ENCODE measurements around the gene PTPRO. TPM values are rescaled to one million over a fixed set of nuclear protein-coding genes. Genes with fewer than 3 reads are reported as not detected.

The PTPRO gene
- total RNA-seq, 2 experiments from 2014 or later = 1.1 to 2.6 TPM

DNA sequence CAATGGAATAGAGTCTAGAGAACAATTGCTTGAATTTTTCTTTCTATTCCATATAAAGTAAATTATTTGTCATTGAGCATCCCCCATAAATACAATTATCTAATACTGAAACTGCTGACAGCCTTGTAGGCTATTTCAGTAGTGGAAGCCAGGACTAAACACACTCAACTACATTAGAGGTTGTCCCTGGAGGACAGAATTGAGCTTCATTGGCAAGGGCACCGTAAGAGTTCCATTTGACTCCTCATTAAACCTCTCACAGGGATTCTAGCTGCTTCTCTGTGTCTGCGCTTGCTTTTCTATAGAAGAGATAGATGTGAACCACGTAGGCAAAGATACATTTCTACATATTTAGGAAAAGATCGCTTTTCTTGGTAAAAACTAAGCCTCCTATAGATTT lies 3.5 kb upstream of the PTPRO start:
- ChIA-PET POLR2A (no interaction called here), CTCF (no interaction called here)
- no peaks in the 10 kb centered on the region for H3K36me3 Mint-ChIP-seq (ENCODE audit: low read depth)
- ATAC-seq = no peak
- no peak overlapping the region for H3K4me3 Mint-ChIP-seq
- DNase-seq = no peak
- no peak overlapping the region for H3K27ac Mint-ChIP-seq
- H3K9me3 Mint-ChIP-seq (ENCODE audit: insufficient read depth) = no peaks in the 10 kb centered on the region
- H3K4me1 Mint-ChIP-seq (ENCODE audit: low read depth) = no peaks in the 10 kb centered on the region
- H3K27me3 Mint-ChIP-seq (ENCODE audit: low read depth) = peaks cover 18% of the 10 kb centered on the region

DNA sequence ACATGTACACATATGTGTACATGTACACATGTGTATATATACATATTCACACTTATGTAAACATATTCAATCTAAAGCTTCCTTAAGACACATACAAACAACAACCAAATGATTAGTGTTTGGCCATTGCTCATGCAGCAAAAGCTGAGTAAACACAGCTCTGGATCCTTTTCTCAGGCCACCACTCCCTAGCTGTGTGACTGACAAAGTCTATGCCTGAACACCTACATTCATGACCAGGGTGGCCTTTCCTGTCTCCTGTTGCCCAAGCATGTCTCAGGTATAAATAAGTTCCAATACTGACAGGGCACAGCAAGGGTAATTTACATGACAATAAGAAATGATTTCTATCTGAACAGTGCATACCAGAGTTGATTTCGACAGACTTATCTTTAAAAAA lies 1.4 kb upstream of the PTPRO start:
- Mint-ChIP-seq H3K27me3 (ENCODE audit: low read depth) (peaks cover 24% of the 10 kb centered on the region), H3K4me3 (no peak overlapping the region), H3K27ac (no peak overlapping the region), H3K9me3 (ENCODE audit: insufficient read depth) (no peaks in the 10 kb centered on the region), H3K4me1 (ENCODE audit: low read depth) (no peaks in the 10 kb centered on the region), H3K36me3 (ENCODE audit: low read depth) (no peaks in the 10 kb centered on the region)
- no peak for ATAC-seq
- no peak for DNase-seq
- ChIA-PET CTCF (no interaction called here), POLR2A (no interaction called here)

DNA sequence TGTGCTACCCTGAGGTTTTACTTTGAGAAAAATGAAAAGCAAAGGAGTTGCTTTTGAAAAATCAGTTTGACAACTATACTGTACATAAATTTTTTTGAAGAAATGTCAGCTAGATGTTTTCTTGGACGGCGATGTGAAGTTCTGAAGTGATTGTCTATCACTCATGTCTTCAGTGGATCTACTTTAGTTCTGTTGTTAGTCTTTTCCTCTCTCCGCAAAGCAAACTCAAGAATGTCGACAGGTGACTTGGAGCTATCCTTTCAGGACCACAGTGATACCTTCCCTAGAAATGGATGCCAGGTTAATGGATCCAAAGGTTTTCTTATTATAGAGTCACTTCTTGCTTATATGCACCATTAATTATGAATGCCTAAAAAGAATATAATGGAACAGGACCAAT lies 1.2 kb downstream of the PTPRO start:
- Mint-ChIP-seq H3K27ac (no peak overlapping the region), H3K27me3 (ENCODE audit: low read depth) (peaks cover 30% of the 10 kb centered on the region), H3K36me3 (ENCODE audit: low read depth) (no peaks in the 10 kb centered on the region), H3K4me1 (ENCODE audit: low read depth) (no peaks in the 10 kb centered on the region), H3K9me3 (ENCODE audit: insufficient read depth) (no peaks in the 10 kb centered on the region), H3K4me3 (no peak overlapping the region)
- ChIA-PET CTCF (no interaction called here), POLR2A (no interaction called here)
- ATAC-seq = no peak
- no peak for DNase-seq

DNA sequence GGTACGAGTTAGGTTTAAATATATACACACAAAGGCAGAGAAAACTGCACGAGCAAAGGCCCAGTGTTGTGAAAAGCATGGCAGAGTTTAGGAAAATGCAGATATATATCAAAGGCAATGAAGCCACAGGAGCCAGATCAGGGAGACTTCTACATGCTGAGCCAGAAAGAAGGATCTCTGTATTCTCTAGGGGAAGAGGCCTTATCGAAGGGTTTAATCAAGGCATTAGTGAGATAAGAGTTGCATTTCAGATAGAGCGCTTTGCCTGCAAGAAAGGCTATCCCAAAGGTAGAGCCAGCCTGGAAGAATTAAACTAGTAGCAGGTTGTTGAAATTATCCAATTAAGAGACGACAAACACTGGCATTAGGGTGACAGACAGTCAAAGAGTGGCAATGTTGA lies 7.6 kb downstream of the PTPRO start:
- no peak overlapping the region for H3K27ac Mint-ChIP-seq
- no peak overlapping the region for H3K4me3 Mint-ChIP-seq
- H3K4me1 Mint-ChIP-seq (ENCODE audit: low read depth) = no peaks in the 10 kb centered on the region
- no peak for DNase-seq
- ChIA-PET CTCF (no interaction called here), POLR2A (no interaction called here)
- no peak for ATAC-seq
- H3K9me3 Mint-ChIP-seq (ENCODE audit: insufficient read depth) = no peaks in the 10 kb centered on the region
- no peaks in the 10 kb centered on the region for H3K36me3 Mint-ChIP-seq (ENCODE audit: low read depth)
- peaks cover 12% of the 10 kb centered on the region for H3K27me3 Mint-ChIP-seq (ENCODE audit: low read depth)

DNA sequence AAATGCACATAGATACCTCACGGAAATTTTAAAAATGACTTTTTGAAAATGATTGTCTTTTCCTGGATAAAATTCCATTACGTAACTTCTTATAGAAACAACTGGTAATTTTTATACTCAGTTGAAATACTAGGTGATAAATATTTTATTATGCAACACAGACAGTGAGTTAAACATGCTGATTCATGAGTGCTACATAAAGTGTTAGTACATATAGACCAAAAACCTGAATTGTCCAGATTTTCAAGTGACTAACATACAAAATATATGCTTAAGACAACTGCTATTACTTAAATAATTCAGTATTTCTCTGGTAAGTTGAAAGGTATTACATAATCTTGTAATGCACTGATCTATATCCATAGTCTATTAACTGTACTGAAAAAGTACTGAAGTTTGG lies 11.9 kb downstream of the PTPRO start:
- H3K9me3 Mint-ChIP-seq (ENCODE audit: insufficient read depth) = no peaks in the 10 kb centered on the region
- ATAC-seq = no peak
- H3K4me3 Mint-ChIP-seq = no peak overlapping the region
- peaks cover 12% of the 10 kb centered on the region for H3K27me3 Mint-ChIP-seq (ENCODE audit: low read depth)
- no peak for DNase-seq
- ChIA-PET POLR2A (no interaction called here), CTCF (no interaction called here)
- H3K36me3 Mint-ChIP-seq (ENCODE audit: low read depth) = no peaks in the 10 kb centered on the region
- H3K4me1 Mint-ChIP-seq (ENCODE audit: low read depth) = no peaks in the 10 kb centered on the region
- H3K27ac Mint-ChIP-seq = no peak overlapping the region

DNA sequence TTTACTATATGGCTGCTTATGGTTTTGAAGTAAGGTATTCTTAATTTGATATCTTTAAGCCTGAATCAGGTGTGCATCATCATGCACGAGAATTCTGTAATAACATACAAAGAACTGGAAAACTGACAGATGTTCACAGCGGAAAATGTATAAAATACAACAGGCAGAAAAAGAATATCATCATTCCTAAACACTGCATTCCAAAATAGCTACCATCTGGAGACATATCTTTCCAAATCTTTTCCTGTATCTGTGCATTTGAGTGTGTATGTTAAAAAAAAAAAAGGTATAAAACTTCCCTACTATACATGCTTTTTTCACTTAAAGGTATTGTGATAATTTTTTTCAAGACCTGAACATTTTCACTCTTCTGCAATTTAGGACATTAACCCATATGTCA lies 13.7 kb downstream of the PTPRO start:
- no peaks in the 10 kb centered on the region for H3K36me3 Mint-ChIP-seq (ENCODE audit: low read depth)
- H3K27me3 Mint-ChIP-seq (ENCODE audit: low read depth) = peaks cover 19% of the 10 kb centered on the region
- no peak overlapping the region for H3K4me3 Mint-ChIP-seq

DNA sequence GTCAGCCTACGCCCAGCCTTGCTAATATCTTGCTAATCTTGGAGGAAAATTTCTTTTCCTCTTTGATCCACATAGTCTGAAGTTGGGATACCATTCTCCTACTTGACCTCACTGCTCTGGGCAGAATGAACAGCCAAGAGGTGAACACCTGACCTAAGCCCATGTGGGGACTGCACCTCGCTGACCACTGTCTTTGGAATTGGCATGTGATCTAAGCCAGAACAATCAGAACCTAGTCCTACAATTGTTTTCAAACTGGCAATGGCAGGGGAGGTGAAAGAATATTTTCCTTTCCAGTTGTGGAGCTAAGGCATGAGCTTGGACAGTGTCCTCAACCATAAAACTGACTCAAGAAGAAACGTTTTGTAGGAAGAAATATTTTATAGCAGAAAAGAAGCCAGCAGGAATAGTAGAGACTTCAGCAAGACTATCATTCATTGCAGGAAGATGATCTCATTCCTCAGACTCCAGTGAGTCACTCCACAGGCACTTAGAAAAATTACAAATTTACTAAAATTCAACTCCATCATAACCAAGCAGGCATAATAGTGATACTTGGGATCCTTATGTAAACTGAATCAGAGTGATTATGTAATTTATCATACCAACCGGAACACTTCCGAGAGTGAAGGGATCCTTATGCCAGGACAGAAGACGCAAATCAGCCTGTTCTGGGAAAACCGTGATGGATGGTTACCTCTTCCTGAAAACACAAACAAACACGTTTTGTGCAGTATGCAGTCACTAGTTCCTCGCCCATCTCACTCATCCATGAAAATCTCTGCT lies 14.7 kb downstream of the PTPRO start:
- Mint-ChIP-seq H3K36me3 (ENCODE audit: low read depth) (no peaks in the 10 kb centered on the region), H3K4me1 (ENCODE audit: low read depth) (no peaks in the 10 kb centered on the region), H3K27ac (no peak overlapping the region), H3K4me3 (no peak overlapping the region), H3K27me3 (ENCODE audit: low read depth) (peaks cover 19% of the 10 kb centered on the region), H3K9me3 (ENCODE audit: insufficient read depth) (no peaks in the 10 kb centered on the region)
- ChIA-PET POLR2A (no interaction called here), CTCF (no interaction called here)
- DNase-seq (no peak), ATAC-seq (no peak)

More for the DNA sequence above, 13.7 kb downstream of the PTPRO start:
- POLR2A ChIA-PET = no interaction called here
- no peak for DNase-seq
- Mint-ChIP-seq H3K4me1 (ENCODE audit: low read depth) (no peaks in the 10 kb centered on the region), H3K27ac (no peak overlapping the region), H3K9me3 (ENCODE audit: insufficient read depth) (no peaks in the 10 kb centered on the region)
- CTCF ChIA-PET = no interaction called here
- no peak for ATAC-seq

DNA sequence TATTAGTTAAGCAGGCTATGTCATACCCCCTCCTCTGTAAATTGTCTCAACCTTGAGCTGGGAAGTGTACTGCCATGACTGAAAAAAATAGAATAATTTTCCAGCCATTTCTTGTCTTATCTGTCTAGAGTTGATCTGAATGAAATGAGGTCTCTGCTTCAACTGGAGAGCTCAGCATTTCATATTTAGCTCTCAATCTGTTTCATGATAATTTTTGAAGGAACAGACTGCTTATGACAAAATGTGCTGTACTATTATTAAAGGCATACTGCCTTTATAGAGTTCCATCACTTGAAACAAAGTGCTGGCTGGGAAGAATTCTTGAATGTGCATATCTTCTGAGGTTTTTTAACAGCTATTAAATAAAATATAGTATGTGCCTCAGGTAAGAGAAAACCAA lies 19.1 kb downstream of the PTPRO start:
- CTCF ChIA-PET = interaction anchor here (0.6 to 1.2 kb wide), 2 partner anchors 191 to 493 kb away, joined by 3 read pairs; no protein-coding TSS in a partner anchor
- POLR2A ChIA-PET = no interaction called here
- peaks cover 13% of the 10 kb centered on the region for H3K27me3 Mint-ChIP-seq (ENCODE audit: low read depth)

DNA sequence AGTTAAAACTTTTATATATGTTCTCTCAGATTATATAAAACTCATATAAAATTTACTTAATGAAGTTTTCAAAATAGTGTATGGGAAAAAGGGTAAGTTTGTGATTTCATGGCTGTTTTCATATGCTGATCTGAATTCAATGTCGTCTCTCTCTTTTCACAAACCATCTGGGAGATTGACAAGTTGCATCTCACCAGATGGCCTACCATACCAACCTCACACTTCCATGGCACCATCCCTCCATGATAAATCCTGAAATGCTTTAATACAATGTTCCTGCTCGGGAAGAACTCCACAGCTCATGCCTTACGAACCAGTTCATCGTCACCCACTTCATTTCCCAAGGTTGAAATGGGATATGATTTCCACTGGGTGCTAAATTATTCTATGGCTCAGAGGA lies 22.3 kb downstream of the PTPRO start:
- H3K4me3 Mint-ChIP-seq = no peak overlapping the region
- ChIA-PET POLR2A (no interaction called here), CTCF (no interaction called here)
- H3K27ac Mint-ChIP-seq = no peak overlapping the region
- H3K4me1 Mint-ChIP-seq (ENCODE audit: low read depth) = no peaks in the 10 kb centered on the region
- H3K27me3 Mint-ChIP-seq (ENCODE audit: low read depth) = peaks cover 7% of the 10 kb centered on the region
- DNase-seq = no peak
- no peak for ATAC-seq
- H3K36me3 Mint-ChIP-seq (ENCODE audit: low read depth) = no peaks in the 10 kb centered on the region
- no peaks in the 10 kb centered on the region for H3K9me3 Mint-ChIP-seq (ENCODE audit: insufficient read depth)

More for the DNA sequence above, 19.1 kb downstream of the PTPRO start:
- Mint-ChIP-seq H3K36me3 (ENCODE audit: low read depth) (no peaks in the 10 kb centered on the region), H3K9me3 (ENCODE audit: insufficient read depth) (no peaks in the 10 kb centered on the region), H3K27ac (no peak overlapping the region), H3K4me1 (ENCODE audit: low read depth) (no peaks in the 10 kb centered on the region), H3K4me3 (no peak overlapping the region)
- no peak for ATAC-seq
- DNase-seq = no peak

DNA sequence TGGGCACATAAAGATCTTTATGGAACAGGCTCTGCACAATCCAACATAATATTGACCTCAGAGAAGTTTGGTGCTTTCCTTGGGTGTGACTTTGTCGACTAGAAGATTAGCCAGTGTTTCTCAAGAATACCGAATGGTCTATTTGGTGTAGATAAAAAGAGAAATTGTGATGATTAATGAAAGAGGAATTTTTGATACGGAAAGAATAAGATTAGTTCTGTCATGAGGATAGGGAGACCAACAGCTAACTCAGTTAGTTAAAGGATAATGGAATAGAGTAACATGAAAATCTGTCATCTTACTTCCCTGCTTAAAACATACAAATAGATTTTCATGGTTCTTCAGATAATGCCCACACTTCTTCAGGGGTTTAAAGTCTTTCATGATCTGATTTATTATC lies 24.2 kb downstream of the PTPRO start:
- no peak overlapping the region for H3K4me3 Mint-ChIP-seq
- H3K27me3 Mint-ChIP-seq (ENCODE audit: low read depth) = no peaks in the 10 kb centered on the region
- ChIA-PET CTCF (no interaction called here), POLR2A (no interaction called here)
- H3K4me1 Mint-ChIP-seq (ENCODE audit: low read depth) = no peaks in the 10 kb centered on the region
- no peak for ATAC-seq
- H3K9me3 Mint-ChIP-seq (ENCODE audit: insufficient read depth) = no peaks in the 10 kb centered on the region
- H3K36me3 Mint-ChIP-seq (ENCODE audit: low read depth) = no peaks in the 10 kb centered on the region
- no peak for DNase-seq
- no peak overlapping the region for H3K27ac Mint-ChIP-seq

DNA sequence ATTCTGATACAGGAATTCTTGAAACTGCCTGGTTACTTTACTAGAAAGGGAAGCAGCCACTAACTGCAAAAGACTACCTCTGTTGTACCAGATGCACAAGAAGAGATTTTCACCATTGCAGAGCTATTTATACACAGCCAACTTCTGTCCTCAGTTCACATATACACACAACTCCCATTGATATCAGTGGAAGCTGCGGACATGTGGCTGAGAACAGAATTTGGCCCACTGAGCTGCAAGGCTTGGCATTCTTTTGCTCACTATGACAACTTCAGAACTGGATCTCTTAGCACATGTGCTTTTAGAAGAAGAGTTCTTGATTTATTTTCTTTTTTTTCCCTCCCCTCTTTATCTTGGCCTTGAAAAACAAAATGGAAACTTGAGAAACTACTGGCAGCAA lies 28.3 kb downstream of the PTPRO start:
- ChIA-PET CTCF (no interaction called here), POLR2A (no interaction called here)
- no peaks in the 10 kb centered on the region for H3K4me1 Mint-ChIP-seq (ENCODE audit: low read depth)

DNA sequence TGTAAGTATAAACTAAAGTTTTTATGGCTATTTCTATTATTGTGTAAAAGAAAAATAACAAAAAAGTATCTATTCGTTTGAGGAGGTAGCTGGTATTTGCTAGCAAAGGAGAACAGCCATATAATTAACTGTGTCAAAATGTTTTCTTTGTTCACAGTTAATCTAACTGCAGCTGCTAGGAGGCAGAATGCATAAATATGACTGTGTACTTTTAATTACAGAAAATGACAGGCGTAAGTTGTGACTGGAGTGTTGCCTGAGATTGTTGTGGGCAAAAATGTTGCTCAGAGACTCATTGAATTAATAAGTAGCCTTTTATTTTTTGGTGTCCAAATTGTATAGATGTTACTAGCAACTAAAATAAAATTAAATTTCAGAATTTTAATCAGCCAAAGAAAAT lies 33.5 kb downstream of the PTPRO start:
- Mint-ChIP-seq H3K4me3 (no peak overlapping the region), H3K27ac (no peak overlapping the region), H3K4me1 (ENCODE audit: low read depth) (no peaks in the 10 kb centered on the region), H3K36me3 (ENCODE audit: low read depth) (no peaks in the 10 kb centered on the region), H3K9me3 (ENCODE audit: insufficient read depth) (no peaks in the 10 kb centered on the region), H3K27me3 (ENCODE audit: low read depth) (no peaks in the 10 kb centered on the region)
- ChIA-PET POLR2A (no interaction called here), CTCF (no interaction called here)
- no peak for DNase-seq
- ATAC-seq = no peak

More for the DNA sequence above, 28.3 kb downstream of the PTPRO start:
- DNase-seq (no peak), ATAC-seq (no peak)
- no peaks in the 10 kb centered on the region for H3K27me3 Mint-ChIP-seq (ENCODE audit: low read depth)
- no peaks in the 10 kb centered on the region for H3K9me3 Mint-ChIP-seq (ENCODE audit: insufficient read depth)
- no peak overlapping the region for H3K27ac Mint-ChIP-seq
- H3K4me3 Mint-ChIP-seq = no peak overlapping the region
- H3K36me3 Mint-ChIP-seq (ENCODE audit: low read depth) = no peaks in the 10 kb centered on the region

DNA sequence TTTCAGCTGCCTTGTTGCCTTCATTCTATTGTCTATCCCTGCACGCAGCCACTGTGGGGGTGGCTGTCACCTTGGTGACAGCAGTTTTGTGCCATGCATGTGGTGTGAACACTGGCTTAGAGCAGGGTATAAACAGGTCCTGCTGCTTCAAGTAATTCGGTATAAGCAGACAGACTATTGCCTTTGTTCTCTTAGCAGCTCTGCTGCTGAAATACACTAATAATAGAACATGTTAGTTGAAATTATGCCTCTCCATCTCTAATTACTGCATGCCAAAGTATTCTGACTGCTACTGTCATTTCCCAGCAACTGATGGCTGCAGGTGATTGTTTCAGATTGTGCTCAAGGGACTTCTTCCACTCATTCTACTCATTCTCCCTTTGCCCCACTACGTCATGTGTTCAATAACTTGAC lies 34.6 kb downstream of the PTPRO start:
- DNase-seq (no peak), ATAC-seq (no peak)
- H3K4me3 Mint-ChIP-seq = no peak overlapping the region
- no peaks in the 10 kb centered on the region for H3K36me3 Mint-ChIP-seq (ENCODE audit: low read depth)
- no peaks in the 10 kb centered on the region for H3K9me3 Mint-ChIP-seq (ENCODE audit: insufficient read depth)
- H3K27ac Mint-ChIP-seq = no peak overlapping the region
- ChIA-PET CTCF (no interaction called here), POLR2A (no interaction called here)
- H3K4me1 Mint-ChIP-seq (ENCODE audit: low read depth) = no peaks in the 10 kb centered on the region
- no peaks in the 10 kb centered on the region for H3K27me3 Mint-ChIP-seq (ENCODE audit: low read depth)
